Activated CD4-positive, CD25-positive, alpha-beta regulatory T cell (primary cell): Measurements from ENCODE around the gene BIRC6.
"Not testable (repeated sequence)": the region's sequence is repeated elsewhere in the genome, so short reads cannot be mapped to it uniquely, and the experiment has no call there.

Experiments
- DNase-seq, 4 experiments: peaks; one replicate each; lab custom pipeline; 2025; lab: John Stamatoyannopoulos, UW

Gene BIRC6

DNA sequence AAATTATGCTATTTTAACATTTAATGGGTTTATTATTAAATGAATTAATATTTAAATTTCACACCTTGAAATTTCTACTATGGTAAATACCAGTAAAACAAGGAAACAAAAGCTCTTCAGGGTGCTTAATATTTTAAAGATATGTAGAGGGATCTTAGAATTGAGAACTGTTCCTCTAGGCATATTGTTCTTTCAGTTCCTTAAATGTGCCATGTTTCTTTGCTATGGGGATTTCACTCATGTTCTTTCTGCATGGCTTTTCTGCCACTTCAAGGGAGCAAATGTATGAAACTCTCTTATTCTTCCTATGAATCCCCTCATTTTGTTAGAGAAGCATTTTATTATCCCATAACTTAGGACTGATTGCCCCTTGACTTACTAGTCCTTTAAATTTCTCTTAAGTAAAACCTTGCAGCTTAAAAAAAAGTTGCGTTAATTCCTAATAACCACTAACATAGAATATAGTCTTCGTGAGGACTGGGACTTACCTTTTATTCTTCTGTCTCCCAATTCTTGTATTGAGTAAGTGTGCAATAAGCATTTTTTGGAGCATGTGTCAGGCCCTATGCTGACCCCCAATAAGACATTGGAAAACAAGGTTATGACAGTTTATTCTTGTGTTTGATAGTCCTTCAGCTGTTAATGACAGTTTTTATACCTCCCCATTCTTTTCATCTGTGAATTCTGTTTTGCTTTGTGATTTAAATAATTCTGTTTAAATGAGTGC is 95.7 kb downstream of the BIRC6 start:
- DNase-seq, result no peak

DNA sequence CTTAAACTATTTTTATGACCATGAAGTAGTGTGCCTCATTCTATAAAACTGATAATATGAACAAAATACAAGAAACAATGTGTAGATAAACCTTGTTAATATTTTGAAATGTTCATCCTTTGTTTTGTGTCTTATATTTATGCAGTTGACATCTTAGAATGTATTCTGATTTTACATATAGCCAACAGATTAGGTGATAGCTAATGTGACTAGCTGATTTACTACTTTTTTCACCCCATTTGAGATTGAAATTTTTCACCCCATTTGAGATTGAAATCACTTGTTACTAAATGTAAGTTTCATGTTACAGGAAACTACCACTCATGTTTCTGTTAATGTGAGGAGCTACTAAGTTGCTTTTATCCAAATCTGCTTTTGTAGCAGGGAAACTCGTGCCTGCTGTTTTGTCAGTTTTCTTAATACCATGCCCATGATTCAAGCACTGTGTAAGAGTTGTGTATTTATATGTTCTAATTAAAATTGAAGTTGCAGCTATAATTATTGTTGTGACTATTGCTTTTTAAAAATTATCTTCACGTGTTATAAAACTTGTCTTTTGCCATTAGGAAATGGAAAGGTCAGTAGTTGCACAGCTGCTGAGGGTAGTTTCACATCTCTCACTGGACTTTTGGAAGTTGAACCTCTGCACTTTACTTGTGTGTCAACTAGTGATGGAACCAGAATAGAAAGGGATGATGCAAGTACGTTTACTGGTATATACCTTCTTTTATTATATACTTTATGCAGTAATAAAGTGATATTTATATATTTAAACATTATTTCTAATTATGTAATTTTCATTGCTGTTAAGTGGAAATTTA is 96.6 kb downstream of the BIRC6 start:
- DNase-seq, result no peak

DNA sequence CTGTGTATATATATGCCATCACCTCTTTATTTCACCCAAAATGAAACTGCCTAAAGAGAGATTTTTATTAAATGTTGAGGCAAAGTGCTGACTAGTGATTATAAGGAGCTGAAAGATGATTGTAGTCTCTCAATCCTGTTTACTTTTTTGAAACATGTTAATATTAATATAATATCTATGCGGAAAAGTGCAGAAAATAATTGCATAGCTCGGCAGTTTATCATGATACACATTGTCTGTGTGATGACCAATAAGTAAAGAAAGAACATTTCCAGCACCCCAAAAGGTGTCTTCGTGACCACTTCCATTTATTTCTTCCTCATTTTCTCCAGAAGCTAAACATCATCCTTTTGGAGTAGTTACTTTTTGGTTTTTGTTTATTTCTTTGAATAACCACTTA is 99.0 kb downstream of the BIRC6 start:
- no peak for DNase-seq

DNA sequence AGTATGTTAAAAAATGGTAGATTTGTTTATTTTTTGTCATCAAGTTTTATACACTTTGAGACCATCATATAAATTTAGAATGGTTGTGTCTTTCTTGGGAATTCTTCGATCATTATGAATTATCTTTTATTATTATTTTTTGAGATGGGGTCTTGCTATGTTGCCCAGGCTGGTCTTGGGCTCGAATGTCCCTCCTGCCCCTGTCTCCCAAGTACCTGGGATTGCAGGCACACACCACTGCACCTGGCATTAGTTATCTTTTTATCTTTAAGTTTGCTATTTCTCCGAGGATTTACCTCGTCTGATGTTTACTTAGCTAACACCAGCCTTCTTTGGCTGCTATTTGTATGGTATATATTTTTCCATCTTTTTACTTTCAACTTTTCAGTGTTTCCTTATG is 100.0 kb downstream of the BIRC6 start:
- DNase-seq, result no peak

DNA sequence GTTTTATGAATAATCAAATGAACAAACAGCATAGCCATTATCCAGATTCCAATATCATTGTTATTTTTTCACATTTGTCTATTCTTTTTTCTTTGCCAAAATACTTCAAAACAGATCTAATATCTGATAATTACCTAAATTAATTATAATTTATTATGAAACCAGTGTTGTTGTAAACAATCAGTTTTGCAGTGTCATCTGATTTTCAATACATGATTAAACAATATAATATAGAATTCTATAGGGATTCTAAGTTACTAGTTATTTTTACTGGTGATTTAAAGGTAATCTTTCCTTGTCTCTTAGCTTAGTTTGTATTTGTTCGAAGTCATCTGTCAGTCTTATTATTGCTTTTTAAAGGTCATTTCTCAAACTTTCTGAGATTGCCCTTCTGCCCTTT is 101.0 kb downstream of the BIRC6 start:
- no peak for DNase-seq

DNA sequence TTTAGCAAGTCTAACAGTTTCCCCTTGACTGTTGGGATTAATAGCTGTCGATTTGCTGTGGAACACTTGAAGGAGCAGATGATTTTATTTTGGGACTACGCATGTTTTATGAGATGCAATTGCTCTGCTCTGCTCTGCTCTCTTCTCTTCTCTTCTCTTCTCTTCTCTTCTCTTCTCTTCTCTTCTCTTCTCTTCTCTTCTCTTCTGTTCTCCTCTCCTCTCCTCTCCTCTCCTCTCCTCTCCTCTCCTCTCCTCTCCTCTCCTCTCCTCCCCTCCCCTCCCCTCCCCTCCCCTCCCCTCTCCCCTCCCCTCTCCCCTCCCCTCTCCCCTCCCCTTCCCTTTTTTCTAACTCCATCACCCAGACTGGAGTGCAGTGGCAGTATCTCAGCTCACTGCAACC is 104.0 kb downstream of the BIRC6 start:
- DNase-seq, result not testable (repeated sequence)

DNA sequence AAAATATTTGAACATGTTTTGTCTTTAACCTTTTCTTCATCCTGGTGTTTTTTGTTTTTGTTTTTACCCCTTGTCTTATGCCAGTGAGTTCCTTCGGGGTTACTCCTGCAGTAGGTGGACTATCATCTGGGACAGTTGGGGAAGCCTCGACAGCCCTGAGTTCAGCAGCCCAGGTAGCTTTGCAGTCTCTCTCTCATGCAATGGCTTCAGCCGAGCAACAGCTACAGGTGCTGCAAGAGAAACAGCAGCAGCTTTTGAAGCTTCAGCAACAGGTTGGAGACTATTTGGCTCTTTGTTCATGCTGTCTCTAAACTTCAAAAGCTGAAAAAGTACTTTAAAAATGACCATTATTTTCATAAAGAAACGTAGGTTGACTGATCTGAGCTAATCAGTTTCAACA is 106.3 kb downstream of the BIRC6 start:
- DNase-seq, result no peak

DNA sequence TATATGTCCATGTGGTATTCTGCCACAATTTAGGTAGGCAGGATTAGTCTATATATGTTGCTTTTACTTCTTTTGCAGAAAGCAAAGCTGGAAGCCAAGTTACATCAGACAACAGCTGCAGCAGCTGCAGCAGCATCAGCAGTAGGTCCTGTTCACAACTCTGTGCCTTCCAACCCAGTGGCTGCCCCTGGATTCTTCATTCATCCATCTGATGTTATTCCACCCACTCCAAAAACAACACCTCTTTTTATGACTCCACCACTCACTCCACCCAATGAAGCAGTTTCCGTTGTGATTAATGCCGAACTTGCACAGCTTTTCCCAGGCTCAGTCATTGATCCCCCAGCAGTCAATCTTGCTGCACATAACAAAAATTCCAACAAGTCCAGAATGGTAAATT is 107.6 kb downstream of the BIRC6 start:
- DNase-seq, result no peak

DNA sequence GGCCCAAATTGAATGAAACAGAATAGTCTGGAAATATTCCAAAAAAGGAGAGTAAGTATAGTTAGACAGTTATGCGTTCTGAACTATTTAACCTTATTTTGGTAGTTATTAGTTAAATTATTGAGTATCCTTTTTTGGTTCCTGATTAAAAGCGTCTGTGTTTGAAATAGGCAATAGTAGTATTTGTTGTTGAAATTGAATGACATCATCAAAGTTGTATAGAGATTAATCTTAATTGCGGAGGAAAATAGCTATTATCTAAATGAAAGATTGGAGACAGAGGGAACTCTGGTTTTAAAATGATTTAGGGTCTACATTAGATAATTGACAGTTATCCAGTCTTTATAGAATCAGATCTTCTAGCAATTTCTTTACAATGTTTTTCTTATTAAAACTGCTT is 115.8 kb downstream of the BIRC6 start:
- DNase-seq, result no peak

DNA sequence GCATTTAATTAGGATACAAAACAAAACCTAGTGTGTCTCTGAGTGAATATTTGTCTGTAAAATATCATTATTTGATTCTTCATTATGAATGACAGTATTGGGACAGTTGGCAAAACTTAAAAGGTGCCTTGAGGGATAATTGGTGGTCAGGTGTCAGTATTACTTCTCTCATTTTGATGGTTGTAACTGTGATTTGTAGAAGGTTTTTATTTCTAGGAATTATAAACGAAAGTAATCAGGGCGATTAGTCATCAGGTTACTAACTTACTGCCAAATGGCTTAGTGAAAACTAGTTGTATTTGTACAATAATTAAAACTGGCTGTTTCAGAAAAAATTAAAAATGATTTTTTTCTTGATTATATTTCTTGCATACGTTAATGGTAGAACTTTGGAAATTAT is 117.6 kb downstream of the BIRC6 start:
- DNase-seq, result no peak

DNA sequence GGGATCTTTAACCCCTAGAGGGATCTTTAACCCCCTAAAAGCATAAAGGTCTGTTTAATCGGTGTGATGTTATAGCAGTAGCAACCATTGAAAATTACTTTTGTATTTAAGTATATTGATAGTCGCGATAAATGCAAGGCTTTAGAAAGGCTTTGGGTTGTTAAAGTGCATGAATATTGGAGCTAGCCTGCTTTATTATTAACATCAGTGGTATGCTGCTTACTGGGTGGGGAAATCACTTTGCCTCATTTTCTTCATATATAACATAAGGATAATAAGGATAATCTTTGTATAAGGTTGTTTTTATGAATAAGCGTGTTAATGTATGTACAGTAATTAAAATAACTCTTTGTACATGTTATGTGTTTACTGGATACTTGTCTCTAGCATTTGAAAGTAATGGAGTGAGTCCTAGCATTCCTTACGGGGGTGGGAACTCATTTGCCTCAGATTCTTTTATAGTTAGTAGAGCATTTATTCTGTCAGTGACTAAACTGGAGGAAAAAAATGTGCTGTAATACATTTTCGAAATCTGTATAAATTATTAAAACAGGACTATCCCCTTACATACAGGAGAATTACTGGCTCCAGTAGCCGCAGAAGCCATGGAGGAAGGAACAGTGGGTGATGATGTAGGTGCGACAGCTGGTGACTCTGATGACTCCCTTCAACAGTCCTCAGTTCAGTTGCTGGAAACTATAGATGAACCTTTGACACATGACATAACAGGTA is 122.2 kb downstream of the BIRC6 start:
- DNase-seq, result no peak

DNA sequence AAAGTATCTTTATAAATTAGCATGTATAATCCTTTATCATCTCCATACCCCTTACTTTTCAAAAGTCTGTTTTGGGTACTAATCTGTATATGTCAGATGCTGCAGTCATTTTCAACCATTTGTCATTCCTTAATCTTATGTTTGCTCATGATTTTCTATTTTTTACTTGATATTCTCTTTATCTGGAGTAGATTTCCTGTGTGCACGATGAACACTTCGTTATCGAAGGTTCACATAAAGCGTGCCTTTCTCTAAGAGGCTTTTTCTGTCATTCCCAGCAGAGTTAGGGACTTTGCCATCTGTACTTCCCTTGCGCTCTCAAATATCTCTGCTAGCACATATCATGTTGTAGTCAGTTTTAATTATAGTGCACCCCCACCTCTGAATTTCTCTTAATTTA is 123.2 kb downstream of the BIRC6 start:
- DNase-seq, result no peak

DNA sequence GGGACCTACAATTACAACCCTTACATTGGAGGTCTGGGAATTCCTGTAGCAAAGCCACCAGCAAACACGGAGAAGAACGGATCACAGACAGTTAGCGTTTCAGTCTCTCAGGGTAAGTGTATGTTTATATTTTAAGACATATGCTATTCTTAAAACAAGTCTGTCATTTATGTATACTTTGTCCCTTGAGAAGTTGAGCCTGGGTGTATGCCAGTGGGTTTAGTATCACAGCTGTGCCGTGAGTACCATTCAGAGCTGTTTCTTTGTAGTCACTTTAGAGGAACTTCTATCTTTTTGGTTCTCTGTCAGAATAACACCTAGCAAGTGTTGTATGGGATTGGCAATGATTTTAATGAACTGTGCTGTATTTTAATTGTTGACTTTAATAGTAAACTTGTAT is 125.6 kb downstream of the BIRC6 start:
- DNase-seq, result no peak

DNA sequence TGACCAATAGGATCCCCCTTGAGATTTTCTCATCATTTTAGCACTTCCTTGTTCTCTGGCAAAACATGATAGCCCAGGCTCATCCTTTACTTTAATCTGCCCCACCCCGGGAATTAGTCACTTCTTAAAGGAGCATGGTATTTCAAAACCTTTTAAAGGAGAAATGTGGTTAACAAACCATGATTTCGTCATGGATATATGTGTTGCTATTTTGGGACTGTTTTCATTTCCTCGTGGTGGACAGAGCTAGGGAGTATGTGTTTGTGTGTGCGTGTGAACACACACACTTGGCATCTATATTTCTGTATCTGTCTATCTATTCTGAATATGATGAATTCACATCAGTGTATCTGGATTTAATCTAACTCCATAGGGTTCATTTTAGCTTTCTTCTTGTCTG is 128.1 kb downstream of the BIRC6 start:
- DNase-seq, result no peak

DNA sequence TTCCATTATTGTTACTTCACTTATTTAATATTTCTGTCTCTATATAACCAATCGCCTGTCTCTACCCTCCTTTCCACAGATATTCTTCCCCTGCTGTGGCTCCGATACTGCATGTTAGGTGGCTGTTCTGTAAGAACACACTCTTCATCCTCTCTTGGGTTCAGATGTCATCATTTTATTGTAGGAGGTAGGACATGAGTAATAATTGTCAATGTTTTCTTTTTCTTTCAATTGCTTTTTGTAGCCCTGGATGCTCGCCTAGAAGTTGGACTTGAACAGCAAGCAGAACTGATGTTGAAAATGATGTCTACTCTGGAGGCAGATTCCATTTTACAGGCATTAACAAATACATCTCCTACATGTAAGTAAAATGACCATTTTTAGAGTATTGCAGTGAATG is 128.6 kb downstream of the BIRC6 start:
- no peak for DNase-seq

DNA sequence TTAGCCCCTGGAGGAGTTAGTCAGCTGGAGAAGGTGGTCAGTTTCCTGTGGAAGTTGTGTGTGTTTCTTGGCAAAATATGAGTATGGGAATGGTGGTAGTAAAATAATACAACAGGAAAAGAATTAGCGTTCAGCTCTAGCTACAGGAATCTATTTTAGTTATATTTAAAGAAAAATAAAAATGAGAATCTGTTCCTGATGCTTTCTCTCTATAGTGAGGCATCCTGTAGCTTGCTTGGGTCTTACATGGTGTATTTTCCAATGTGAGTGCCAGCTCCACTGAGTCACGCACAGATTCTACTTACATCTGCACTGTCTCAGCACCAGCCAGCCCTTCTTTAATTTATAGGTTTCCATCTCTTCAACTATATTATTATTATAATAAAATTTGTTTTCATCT is 132.2 kb downstream of the BIRC6 start:
- DNase-seq, result no peak

DNA sequence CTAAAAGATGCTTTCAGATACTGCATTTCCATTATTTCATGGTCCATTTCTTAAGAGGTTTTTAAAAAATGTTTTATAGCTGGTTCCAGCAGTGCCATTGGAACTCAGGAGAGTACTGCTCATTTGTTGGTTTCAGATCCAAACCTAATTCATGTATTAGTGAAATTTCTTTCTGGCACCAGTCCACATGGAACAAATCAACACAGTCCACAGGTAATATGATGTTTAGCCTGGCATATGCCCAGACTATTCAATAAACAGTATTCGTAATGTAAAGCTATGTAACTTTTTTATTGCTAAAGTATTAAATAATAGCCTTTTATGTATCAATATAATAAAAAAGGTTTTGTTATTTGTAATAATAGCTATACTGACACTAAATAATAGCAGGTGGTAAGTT is 134.5 kb downstream of the BIRC6 start:
- DNase-seq, result no peak

DNA sequence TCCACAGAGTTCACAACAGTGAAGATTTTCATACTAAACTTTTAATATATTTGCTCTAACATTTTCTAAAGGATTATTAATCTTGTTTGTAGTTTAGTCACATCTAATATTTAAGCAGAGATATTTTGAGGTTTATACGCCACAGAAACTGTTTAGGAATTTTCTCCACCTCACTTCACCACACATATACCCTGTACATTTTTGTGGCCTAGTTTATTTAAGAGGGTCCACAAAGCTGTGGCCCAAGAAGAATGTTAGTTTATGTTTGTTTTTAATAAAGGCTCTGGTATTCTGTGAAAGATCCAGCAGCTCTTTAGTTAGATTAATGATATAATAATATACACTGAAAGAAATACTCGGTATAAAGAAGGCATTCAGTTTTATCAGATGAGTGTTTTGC is 138.3 kb downstream of the BIRC6 start:
- no peak for DNase-seq

DNA sequence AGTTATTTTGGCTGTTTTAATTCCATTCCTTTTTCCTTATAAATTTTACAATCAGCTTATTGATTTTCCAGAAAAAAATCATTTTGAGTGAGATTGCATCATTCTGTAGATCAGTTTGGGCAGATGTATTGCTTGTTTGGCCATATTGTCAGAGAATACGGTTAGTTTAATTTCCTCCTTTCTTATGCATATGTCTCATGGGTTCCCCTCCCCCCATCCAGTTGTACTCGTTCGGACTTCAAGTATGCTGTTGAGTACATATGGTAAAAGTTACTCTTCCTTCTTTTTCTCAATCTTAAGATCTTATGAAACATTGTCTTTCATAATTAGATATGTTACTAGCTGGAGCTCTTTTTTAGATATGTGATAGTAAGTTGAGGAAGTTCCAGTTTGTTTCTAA is 139.8 kb downstream of the BIRC6 start:
- no peak for DNase-seq

DNA sequence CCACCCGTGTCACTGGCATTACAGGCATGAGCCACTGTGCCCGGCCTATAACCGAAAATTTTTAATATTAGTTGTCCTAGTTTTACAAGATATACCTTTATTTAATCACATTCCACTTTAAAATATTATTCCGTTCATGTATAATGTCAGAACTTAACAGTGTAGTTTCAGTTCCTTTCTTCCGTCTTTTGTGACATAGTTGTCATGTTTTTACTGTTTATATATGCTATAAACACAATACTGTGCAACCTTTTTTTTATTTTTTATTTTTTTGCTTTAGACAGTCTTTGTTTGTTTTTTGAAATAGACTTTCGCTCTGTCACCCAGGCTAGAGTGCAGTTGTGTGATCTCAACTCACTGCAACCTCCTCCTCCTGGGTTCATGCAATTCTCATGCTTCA is 141.5 kb downstream of the BIRC6 start:
- no peak for DNase-seq

DNA sequence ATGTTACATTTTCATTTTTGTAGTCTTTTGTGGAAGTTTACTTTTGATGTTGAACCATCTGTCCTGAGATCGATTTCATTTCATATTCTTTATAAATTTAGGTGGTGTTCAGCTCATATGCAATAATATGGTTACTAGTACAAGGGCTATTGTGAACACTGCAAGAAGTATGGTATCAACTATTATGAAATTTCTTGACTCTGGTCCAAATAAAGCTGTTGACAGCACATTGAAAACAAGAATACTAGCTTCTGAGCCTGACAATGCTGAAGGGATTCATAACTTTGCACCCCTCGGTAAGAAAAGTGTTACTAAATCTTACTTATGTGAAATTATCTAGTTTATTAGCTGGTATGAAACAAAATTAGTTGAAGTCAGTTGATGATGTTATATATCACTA is 146.1 kb downstream of the BIRC6 start:
- DNase-seq, result no peak

DNA sequence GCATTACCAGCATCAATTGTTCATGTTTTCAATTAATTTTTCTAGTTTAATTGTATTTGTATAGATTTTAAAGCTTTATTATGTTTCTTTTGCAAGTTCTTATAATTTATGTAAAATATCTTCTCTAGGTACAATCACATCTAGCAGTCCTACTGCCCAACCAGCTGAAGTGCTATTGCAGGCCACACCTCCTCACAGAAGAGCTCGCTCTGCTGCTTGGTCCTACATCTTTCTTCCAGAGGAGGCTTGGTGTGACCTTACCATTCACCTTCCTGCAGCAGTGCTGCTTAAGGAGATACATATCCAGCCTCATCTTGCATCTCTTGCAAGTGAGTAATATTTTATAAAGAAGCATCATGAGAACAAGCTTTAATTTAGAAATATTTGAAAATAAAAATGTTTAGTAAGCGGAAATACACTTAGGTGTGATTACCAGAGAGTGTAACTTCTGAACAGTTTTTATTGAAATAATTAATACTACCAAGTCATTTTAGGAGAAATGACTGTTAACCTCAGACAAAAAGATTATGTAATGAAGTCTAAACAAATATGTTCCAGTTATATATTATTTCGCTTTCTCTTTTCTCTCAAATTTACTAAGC is 148.2 kb downstream of the BIRC6 start:
- no peak for DNase-seq

DNA sequence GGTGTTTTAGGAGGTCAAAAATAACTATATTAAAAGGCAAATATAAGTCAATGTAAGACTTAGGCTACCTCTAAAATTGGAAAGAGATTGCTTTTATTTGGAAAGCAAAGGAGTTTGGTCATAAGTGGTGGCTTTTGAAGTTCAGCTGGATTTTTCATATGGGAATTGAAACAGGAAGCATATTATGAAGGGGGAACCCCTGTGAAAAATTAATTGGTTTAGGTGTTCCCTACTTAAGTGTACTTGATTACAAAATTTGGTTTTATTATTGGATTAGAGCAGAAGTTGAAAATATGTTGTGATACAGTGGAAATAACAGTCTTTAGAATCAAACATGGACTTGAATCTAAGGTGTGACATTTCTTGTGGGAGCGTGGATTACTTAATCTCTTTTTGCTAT is 149.6 kb downstream of the BIRC6 start:
- DNase-seq, result no peak
